IPS DF 6.9 (cell line): ENCODE results near the gene FAM187B.
A peak's percentile ranks its signal among the peaks of the same experiment; 100 is the strongest.

Experiments
- DNase-seq: peaks from one replicate; pipeline ENCODE4 v3.0.0-alpha.2; 2013; ENCODE audit warnings: low read depth, low spot score
- H3K27ac ChIP-seq: one replicate; pipeline ENCODE4 v1.5.1; 2013; ENCODE audit warnings: low read length, control low read depth
- H3K27me3 ChIP-seq: 2 replicates; pipeline ENCODE4 v1.6.1; 2013; ENCODE audit warnings: mild to moderate bottlenecking, low read length; ENCODE audit not compliant: control insufficient read depth, insufficient read depth
- H3K36me3 ChIP-seq: 2 replicates; pipeline ENCODE4 v1.6.1; 2013; ENCODE audit warnings: low read length; ENCODE audit not compliant: control insufficient read depth, insufficient read depth
- H3K4me1 ChIP-seq: 2 replicates; pipeline ENCODE4 v1.6.1; 2013; ENCODE audit warnings: low read length; ENCODE audit not compliant: control insufficient read depth, insufficient read depth
- H3K4me3 ChIP-seq: 2 replicates; pipeline ENCODE4 v1.5.1; 2013; ENCODE audit warnings: mild to moderate bottlenecking, low read length
- H3K9me3 ChIP-seq: 2 replicates; pipeline ENCODE4 v1.6.1; 2013; ENCODE audit warnings: low read length, inconsistent platforms; ENCODE audit not compliant: control insufficient read depth, insufficient read depth
- WGBS: extraction: QIAGEN DNeasy Blood & Tissue Kit; methylation state at CpG from one replicate; pipeline ENCODE4 v1.1.7; 2013; ENCODE audit warnings: mixed read lengths, missing lambda C conversion rate; ENCODE audit not compliant: insufficient read length, insufficient coverage; 5-methylcytosine and 5-hydroxymethylcytosine counted together

FAM187B gene

GRCh38 chr19:35228177-35228930, at the start of gene FAM187B:
TSS of gene FAM187B (minus strand) at chr19:35228739. CDS start at chr19:35228680, 59 bp downstream.
- Histone ChIP-seq H3K4me1 (peaks cover 2% of the 10 kb centered on the region; the same call in 1 of the 2 replicates), H3K4me3 (no peak within 1 kb of the TSS), H3K36me3 (no peaks in the 10 kb centered on the region), H3K9me3 (no peaks in the 10 kb centered on the region), H3K27ac (no peak within 1 kb of the TSS), H3K27me3 (no peaks in the 10 kb centered on the region)
- DNase-seq = no peak
- WGBS = no CpG with 5 or more reads among the region's 14 CpGs

- H3K36me3 ChIP-seq = peaks cover 26% of the 10 kb centered on the region
- no peak overlapping the region for H3K27ac ChIP-seq
- no peak for DNase-seq
- H3K9me3 ChIP-seq = no peaks in the 10 kb centered on the region
- no peak overlapping the region for H3K4me3 ChIP-seq
- no peaks in the 10 kb centered on the region; the same call in 1 of the 2 replicates for H3K4me1 ChIP-seq
- no peaks in the 10 kb centered on the region for H3K27me3 ChIP-seq
- no CpG with 5 or more reads among the region's 28 CpGs for WGBS
These were observed 48.3 kb upstream of the FAM187B start for GRCh38 chr19:35276706-35277281.

GRCh38 chr19:35274323-35274722, 45.8 kb upstream of the FAM187B start:
- no peak overlapping the region for H3K27ac ChIP-seq
- no peaks in the 10 kb centered on the region for H3K27me3 ChIP-seq
- H3K4me1 ChIP-seq = peaks cover 1% of the 10 kb centered on the region; the same call in 1 of the 2 replicates
- no peaks in the 10 kb centered on the region for H3K9me3 ChIP-seq
- no peak for DNase-seq
- H3K4me3 ChIP-seq = no peak overlapping the region
- no CpG with 5 or more reads among the region's 5 CpGs for WGBS
- H3K36me3 ChIP-seq = peaks cover 41% of the 10 kb centered on the region

GRCh38 chr19:35273686-35274259, 45.2 kb upstream of the FAM187B start:
- Histone ChIP-seq H3K27ac (no peak overlapping the region), H3K4me3 (no peak overlapping the region), H3K9me3 (no peaks in the 10 kb centered on the region), H3K36me3 (peaks cover 41% of the 10 kb centered on the region), H3K4me1 (peaks cover 1% of the 10 kb centered on the region; the same call in 1 of the 2 replicates), H3K27me3 (no peaks in the 10 kb centered on the region)
- WGBS = no CpG with 5 or more reads among the region's 14 CpGs
- no peak for DNase-seq

GRCh38 chr19:35272954-35273649, 44.6 kb upstream of the FAM187B start:
- DNase-seq = no peak
- Histone ChIP-seq H3K9me3 (no peaks in the 10 kb centered on the region), H3K4me1 (0 out of 2 replicates have a peak, but pooled peaks cover 1% of the 10 kb centered on the region), H3K4me3 (no peak overlapping the region), H3K36me3 (peaks cover 37% of the 10 kb centered on the region), H3K27ac (no peak overlapping the region), H3K27me3 (no peaks in the 10 kb centered on the region)
- no CpG with 5 or more reads among the region's 10 CpGs for WGBS

GRCh38 chr19:35272122-35272719, 43.7 kb upstream of the FAM187B start:
- Histone ChIP-seq H3K9me3 (no peaks in the 10 kb centered on the region), H3K27me3 (no peaks in the 10 kb centered on the region), H3K4me1 (0 out of 2 replicates have a peak, but pooled peaks cover 1% of the 10 kb centered on the region), H3K36me3 (peaks cover 36% of the 10 kb centered on the region), H3K27ac (no peak overlapping the region), H3K4me3 (no peak overlapping the region)
- no peak for DNase-seq
- no CpG with 5 or more reads among the region's 16 CpGs for WGBS

- no peaks in the 10 kb centered on the region for H3K9me3 ChIP-seq
- peaks cover 30% of the 10 kb centered on the region for H3K36me3 ChIP-seq
- peaks cover 1% of the 10 kb centered on the region; the same call in 1 of the 2 replicates for H3K4me1 ChIP-seq
- no CpG with 5 or more reads among the region's 7 CpGs for WGBS
- DNase-seq = no peak
- H3K27ac ChIP-seq = no peak overlapping the region
- no peaks in the 10 kb centered on the region for H3K27me3 ChIP-seq
- H3K4me3 ChIP-seq = no peak overlapping the region
These were observed 43.0 kb upstream of the FAM187B start for GRCh38 chr19:35271546-35271945.

GRCh38 chr19:35270381-35270811, 41.9 kb upstream of the FAM187B start:
- WGBS = no CpG with 5 or more reads among the region's 16 CpGs
- no peak for DNase-seq
- Histone ChIP-seq H3K27ac (no peak overlapping the region), H3K4me1 (peaks cover 1% of the 10 kb centered on the region; the same call in 1 of the 2 replicates), H3K9me3 (no peaks in the 10 kb centered on the region), H3K4me3 (no peak overlapping the region), H3K27me3 (no peaks in the 10 kb centered on the region), H3K36me3 (peaks cover 29% of the 10 kb centered on the region)

- WGBS = no CpG with 5 or more reads among the region's 66 CpGs
- H3K9me3 ChIP-seq = no peaks in the 10 kb centered on the region
- peaks cover 1% of the 10 kb centered on the region; the same call in 1 of the 2 replicates for H3K4me1 ChIP-seq
- H3K27me3 ChIP-seq = no peaks in the 10 kb centered on the region
- DNase-seq = no peak
- peaks cover 30% of the 10 kb centered on the region for H3K36me3 ChIP-seq
- H3K27ac ChIP-seq = no peak overlapping the region
- H3K4me3 ChIP-seq = peak overlapping the region; percentile 82; the same call in 1 of the 2 replicates
These were observed 41.0 kb upstream of the FAM187B start for GRCh38 chr19:35269438-35270117.
